Colonic mucosa (tissue), 4 donors: ENCODE data around the gene ZNF214. TPM values are rescaled to one million over a fixed set of nuclear protein-coding genes. Genes with fewer than 3 reads are reported as not detected.

Source experiments
- DNase-seq: peaks from one replicate; pipeline ENCODE4 v3.0.0-alpha.2; 2020
- H3K27ac ChIP-seq: fragments of 200-600 bp; one replicate; pipeline ENCODE4 v1.8.0; 2021
- H3K27me3 ChIP-seq: fragments of 200-600 bp; one replicate; pipeline ENCODE4 v1.8.0; 2021
- H3K36me3 ChIP-seq: fragments of 200-600 bp; one replicate; pipeline ENCODE4 v1.8.0; 2021
- H3K4me1 ChIP-seq: fragments of 200-600 bp; one replicate; pipeline ENCODE4 v1.8.0; 2021; ENCODE audit warnings: mild to moderate bottlenecking
- H3K4me3 ChIP-seq: fragments of 200-600 bp; one replicate; pipeline ENCODE4 v1.8.0; 2021
- H3K9ac ChIP-seq, 2 donors: one replicate each; pipeline ENCODE4 v1.7.0; 2013; ENCODE audit warnings: control low read depth in 2 of 2, low read depth in 2 of 2, low read length in 2 of 2
- H3K9me3 ChIP-seq: fragments of 200-600 bp; one replicate; pipeline ENCODE4 v1.8.0; 2021
- CTCF ChIP-seq: fragments of 200-600 bp; IDR thresholded peaks from one replicate; pipeline ENCODE4 v1.8.0; 2022; ENCODE audit warnings: antibody characterized with exemption, mild to moderate bottlenecking
- intact Hi-C: fragments of 100-400 bp; cut with DNase I; formaldehyde crosslinking; loops from one replicate; pipeline ENCODE4 v1.14.1; 2022
- total RNA-seq, 2 donors: library from RNA; stranded (reverse); fragmentation: NEBNext Ultra II Directional in 1 of 2; extraction: Animal tissue kit (Norgen Biotek cat#: 25700) in 1 of 2; gene quantifications; one replicate each; pipeline ENCODE4 v1.2.1, GENCODE V29; 2021
- donor health status: healthy.
- donor health status: DM: no; HTN: no; CAD: no.
- donor health status: DM: no; HTN: no; CAD: no.

Gene ZNF214
- total RNA-seq, 2 donors from 2014 or later: 1.9 to 2.6 TPM

GRCh38 chr11:7050191-7050590 lies 30.0 kb upstream of the ZNF214 start:
- Histone ChIP-seq H3K27me3 (no peaks in the 10 kb centered on the region), H3K9me3 (no peaks in the 10 kb centered on the region), H3K9ac (no peak overlapping the region), H3K4me3 (no peak overlapping the region), H3K4me1 (no peaks in the 10 kb centered on the region), H3K27ac (no peak overlapping the region), H3K36me3 (no peaks in the 10 kb centered on the region)
- TF ChIP-seq CTCF: no peak
- intact Hi-C loops: no loop called here
- no peak for DNase-seq

- no peak overlapping the region for H3K4me3 ChIP-seq
Measured at GRCh38 chr11:7046474-7047175, 26.5 kb upstream of the ZNF214 start.

DNA sequence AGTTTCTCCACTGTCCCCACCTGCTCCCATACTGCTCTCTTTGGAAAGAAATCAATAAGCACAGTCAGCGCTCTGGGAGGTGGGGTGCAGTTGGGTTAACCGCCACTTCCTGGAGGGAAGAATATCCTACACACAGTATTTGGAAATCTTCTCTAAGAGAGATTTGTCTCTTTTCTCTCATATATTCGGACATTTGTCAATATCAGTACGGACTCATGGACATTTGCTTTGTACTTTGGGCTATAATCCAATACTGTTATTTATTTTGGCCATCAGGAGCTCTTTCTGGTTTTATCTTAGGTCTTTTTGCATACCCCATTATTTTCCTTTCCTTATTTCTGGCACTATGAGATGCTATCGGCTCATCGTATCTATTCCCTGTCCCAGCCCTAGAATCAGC lies 13.9 kb upstream of the ZNF214 start:
- H3K4me1 ChIP-seq: no peaks in the 10 kb centered on the region
- H3K4me3 ChIP-seq: no peak overlapping the region
- no peak for DNase-seq
- H3K27ac ChIP-seq: no peak overlapping the region
- H3K27me3 ChIP-seq: no peaks in the 10 kb centered on the region
- no peak for TF ChIP-seq CTCF
- no peak overlapping the region for H3K9ac ChIP-seq
- H3K36me3 ChIP-seq: no peaks in the 10 kb centered on the region
- no peaks in the 10 kb centered on the region for H3K9me3 ChIP-seq
- intact Hi-C loops: no loop called here

More at GRCh38 chr11:7046474-7047175, 26.5 kb upstream of the ZNF214 start:
- Histone ChIP-seq H3K27me3 (no peaks in the 10 kb centered on the region), H3K27ac (no peak overlapping the region), H3K9me3 (no peaks in the 10 kb centered on the region), H3K9ac (no peak overlapping the region), H3K36me3 (no peaks in the 10 kb centered on the region), H3K4me1 (no peaks in the 10 kb centered on the region)
- intact Hi-C loops: no loop called here
- no peak for DNase-seq
- TF ChIP-seq CTCF: no peak

- intact Hi-C loops: no loop called here
- Histone ChIP-seq H3K9me3 (no peaks in the 10 kb centered on the region), H3K27me3 (no peaks in the 10 kb centered on the region), H3K4me1 (no peaks in the 10 kb centered on the region), H3K27ac (no peak overlapping the region), H3K9ac (no peak overlapping the region), H3K4me3 (no peak overlapping the region), H3K36me3 (no peaks in the 10 kb centered on the region)
- DNase-seq: no peak
- no peak for TF ChIP-seq CTCF
Measured at GRCh38 chr11:7032692-7033091, 12.5 kb upstream of the ZNF214 start.

DNA sequence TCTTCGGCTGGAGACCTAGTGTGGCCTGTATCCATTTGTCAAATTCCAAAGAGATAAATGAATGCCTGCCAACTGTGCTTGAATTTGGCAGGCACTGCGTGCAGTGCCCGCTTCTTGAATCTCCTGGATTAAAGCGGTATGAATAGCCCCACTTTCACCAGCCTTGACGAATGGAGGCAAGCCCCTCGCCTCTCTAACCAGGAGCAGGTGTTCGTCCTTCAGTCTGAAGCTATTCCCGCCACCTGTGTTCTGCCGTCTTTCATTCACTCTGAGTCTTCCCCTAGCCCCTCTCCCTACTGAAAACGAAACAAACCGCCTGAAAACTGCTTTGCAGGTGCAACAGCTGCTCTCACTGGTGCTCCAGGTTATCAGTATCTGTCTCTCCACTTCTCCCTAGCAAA lies 11.3 kb upstream of the ZNF214 start:
- Histone ChIP-seq H3K27me3 (no peaks in the 10 kb centered on the region), H3K36me3 (no peaks in the 10 kb centered on the region), H3K27ac (no peak overlapping the region), H3K4me3 (no peak overlapping the region), H3K9ac (no peak overlapping the region), H3K4me1 (no peaks in the 10 kb centered on the region), H3K9me3 (no peaks in the 10 kb centered on the region)
- TF ChIP-seq CTCF: no peak
- DNase-seq: no peak
- intact Hi-C loops: no loop called here
